Endothelial cell of umbilical vein (primary cell): Measurements from ENCODE around the gene VRTN.

Experiments
- CTCF ChIP-seq, 2 donors: IDR thresholded peaks; 1 replicate in 1 of 2; 2 replicates in 1 of 2; pipeline ENCODE4 v1.5.1; 2011; ENCODE audit warnings: low read length in 2 of 2, mild to moderate bottlenecking in 2 of 2, moderate library complexity in 2 of 2, control low read depth in 1 of 2, inconsistent platforms in 1 of 2, low read depth in 1 of 2; ENCODE audit not compliant: insufficient read depth in 1 of 2; ENCODE audit errors: extremely low read depth in 1 of 2
- GATA2 ChIP-seq: IDR thresholded peaks from 2 replicates; pipeline ENCODE4 v1.7.0; 2011; ENCODE audit warnings: low read depth, mild to moderate bottlenecking, moderate library complexity, mixed read lengths, low read length; ENCODE audit not compliant: insufficient read length, insufficient read depth
- JUN ChIP-seq: IDR thresholded peaks from 2 replicates; pipeline ENCODE4 v1.6.1; 2011; ENCODE audit warnings: borderline replicate concordance, low read depth; ENCODE audit not compliant: insufficient read length, insufficient read depth
- MAX ChIP-seq: IDR thresholded peaks from 2 replicates; pipeline ENCODE4 v1.6.1; 2011; ENCODE audit not compliant: insufficient read depth, insufficient read length
- POLR2AphosphoS5 ChIP-seq: IDR thresholded peaks from 2 replicates; pipeline ENCODE4 v1.6.1; 2012; ENCODE audit warnings: low read depth, mild to moderate bottlenecking, control low read depth, low read length, moderate library complexity; ENCODE audit not compliant: insufficient read depth

- TF ChIP-seq CTCF (IDR thresholded peaks at IDR 0.05; ENCODE audit: extremely low read depth in 1 of 2, insufficient read depth in 1 of 2, low read depth in 1 of 2, low read length in 2 of 2) (no peak), JUN (no peak), POLR2AphosphoS5 (no peak), GATA2 (no peak), MAX (no peak)
Measured at GRCh38 chr14:74346341-74346740, 1.9 kb upstream of the VRTN start.
